ENCODE results near the gene PTTG1IP.

The PTTG1IP gene

GRCh38 chr21:44894687-44895302 lies 21.3 kb upstream of the PTTG1IP start:
- no peak for DNase-seq

GRCh38 chr21:44893948-44894656 lies 20.6 kb upstream of the PTTG1IP start:
- no peak for DNase-seq

GRCh38 chr21:44893278-44893556 lies 19.7 kb upstream of the PTTG1IP start:
- no peak for DNase-seq

- DNase-seq: no peak
Observed at GRCh38 chr21:44892536-44893277, 19.2 kb upstream of the PTTG1IP start.

GRCh38 chr21:44892095-44892494 lies 18.6 kb upstream of the PTTG1IP start:
- DNase-seq: no peak

- no peak for DNase-seq
Observed at GRCh38 chr21:44891631-44892031, 18.1 kb upstream of the PTTG1IP start.

GRCh38 chr21:44890961-44891541 lies 17.6 kb upstream of the PTTG1IP start:
- no peak for DNase-seq

- DNase-seq: no peak
Observed at GRCh38 chr21:44890338-44890931, 16.9 kb upstream of the PTTG1IP start.

- DNase-seq: no peak
Observed at GRCh38 chr21:44889625-44890337, 16.3 kb upstream of the PTTG1IP start.

GRCh38 chr21:44888581-44889550 lies 15.4 kb upstream of the PTTG1IP start:
- no peak for DNase-seq

GRCh38 chr21:44887807-44888580 lies 14.5 kb upstream of the PTTG1IP start:
- no peak for DNase-seq

- no peak for DNase-seq
Observed at GRCh38 chr21:44887126-44887806, 13.8 kb upstream of the PTTG1IP start.

- no peak for DNase-seq
Observed at GRCh38 chr21:44886113-44887075, 12.9 kb upstream of the PTTG1IP start.

GRCh38 chr21:44885615-44886014 lies 12.1 kb upstream of the PTTG1IP start:
- no peak for DNase-seq

GRCh38 chr21:44884097-44884496 lies 10.6 kb upstream of the PTTG1IP start:
- no peak for DNase-seq

GRCh38 chr21:44883250-44883649 lies 9.8 kb upstream of the PTTG1IP start:
- no peak for DNase-seq

GRCh38 chr21:44881198-44881872 lies 7.8 kb upstream of the PTTG1IP start:
- DNase-seq: no peak

Data from islet precursor cell (in vitro differentiated cells).